ENCODE data around the gene CRB1.

Gene CRB1

GRCh38 chr1:197330213-197330612, 62.2 kb downstream of the CRB1 start:
- H2AFZ ChIP-seq (ENCODE audit: insufficient read depth, low read length, poor library complexity), result no peak overlapping the region
- H3K14ac ChIP-seq (ENCODE audit: low read length), result no peak overlapping the region
- H3K27me3 ChIP-seq (ENCODE audit: insufficient read depth, low read length), result no peaks in the 10 kb centered on the region
- no peak for DNase-seq
- H2AK5ac ChIP-seq (ENCODE audit: low read length), result no peak overlapping the region
- no peak overlapping the region for H4K91ac ChIP-seq (ENCODE audit: low read depth, low read length)
- no peaks in the 10 kb centered on the region for H3K36me3 ChIP-seq (ENCODE audit: control insufficient read depth in 1 of 2, insufficient read depth in 2 of 2, low read length in 2 of 2)
- H2BK12ac ChIP-seq (ENCODE audit: low read length), result no peak overlapping the region
- WGBS (ENCODE audit: extremely low coverage, insufficient coverage, insufficient read length), result no CpG with 5 or more reads among the region's 4 CpGs
- no peak overlapping the region for H4K8ac ChIP-seq (ENCODE audit: low read depth, low read length)
- H3K79me2 ChIP-seq (ENCODE audit: control insufficient read depth, insufficient read depth, low read length, poor library complexity), result no peaks in the 10 kb centered on the region
- H3K4me3 ChIP-seq (ENCODE audit: low read depth, low read length), result no peak overlapping the region
- no peak overlapping the region for H4K12ac ChIP-seq (ENCODE audit: low read depth, low read length)
- no peak overlapping the region for H3K4ac ChIP-seq (ENCODE audit: low read depth, low read length)
- H3K23ac ChIP-seq (ENCODE audit: low read length), result no peak overlapping the region
- H3K4me1 ChIP-seq (ENCODE audit: control insufficient read depth in 1 of 2, insufficient read depth in 2 of 2, low read length in 2 of 2), result no peaks in the 10 kb centered on the region
- no peak overlapping the region for H2BK120ac ChIP-seq (ENCODE audit: insufficient read depth, low read length, poor library complexity)
- H3K9me3 ChIP-seq (ENCODE audit: insufficient read depth, low read depth, low read length), result no peaks in the 10 kb centered on the region
- H3K9ac ChIP-seq (ENCODE audit: low read length), result no peak overlapping the region
- H3K27ac ChIP-seq (ENCODE audit: low read depth, low read length), result no peak overlapping the region
- H3K18ac ChIP-seq (ENCODE audit: low read length), result no peak overlapping the region
- no peaks in the 10 kb centered on the region for H3K79me1 ChIP-seq (ENCODE audit: low read length)
- no peak overlapping the region for H3K4me2 ChIP-seq (ENCODE audit: low read length)
- H2BK5ac ChIP-seq (ENCODE audit: low read depth, low read length, poor library complexity), result no peak overlapping the region

DNA sequence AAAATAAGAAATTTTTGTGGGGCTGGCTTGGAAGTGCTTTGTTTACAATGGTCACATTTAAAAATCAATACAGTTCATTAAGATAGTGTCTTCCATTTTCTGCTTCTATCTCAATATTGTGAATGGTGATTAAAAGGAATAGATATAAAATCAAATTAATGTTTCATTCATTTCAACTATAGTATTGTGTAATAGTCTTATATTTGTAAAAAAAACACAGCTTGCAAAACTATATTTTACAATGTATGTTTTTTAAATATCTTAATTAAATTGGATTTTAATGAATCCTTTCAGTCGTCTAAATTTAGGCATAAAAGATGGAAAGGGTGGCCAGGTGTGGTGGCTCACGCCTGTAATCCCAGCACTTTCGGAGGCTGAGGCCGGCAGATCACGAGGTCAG, 63.5 kb downstream of the CRB1 start:
- Histone ChIP-seq H3K4me3 (ENCODE audit: low read depth, low read length) (no peak overlapping the region), H3K27ac (ENCODE audit: low read depth, low read length) (no peak overlapping the region), H3K4ac (ENCODE audit: low read depth, low read length) (no peak overlapping the region), H2AK5ac (ENCODE audit: low read length) (no peak overlapping the region), H2AFZ (ENCODE audit: insufficient read depth, low read length, poor library complexity) (no peak overlapping the region), H3K9ac (ENCODE audit: low read length) (no peak overlapping the region), H2BK120ac (ENCODE audit: insufficient read depth, low read length, poor library complexity) (no peak overlapping the region), H3K4me1 (ENCODE audit: control insufficient read depth in 1 of 2, insufficient read depth in 2 of 2, low read length in 2 of 2) (no peaks in the 10 kb centered on the region), H3K79me1 (ENCODE audit: low read length) (no peaks in the 10 kb centered on the region), H3K23ac (ENCODE audit: low read length) (no peak overlapping the region), H3K27me3 (ENCODE audit: insufficient read depth, low read length) (no peaks in the 10 kb centered on the region), H3K9me3 (ENCODE audit: insufficient read depth, low read depth, low read length) (no peaks in the 10 kb centered on the region), H3K36me3 (ENCODE audit: control insufficient read depth in 1 of 2, insufficient read depth in 2 of 2, low read length in 2 of 2) (no peaks in the 10 kb centered on the region), H2BK5ac (ENCODE audit: low read depth, low read length, poor library complexity) (no peak overlapping the region), H3K4me2 (ENCODE audit: low read length) (no peak overlapping the region), H3K14ac (ENCODE audit: low read length) (no peak overlapping the region), H4K12ac (ENCODE audit: low read depth, low read length) (no peak overlapping the region), H3K79me2 (ENCODE audit: control insufficient read depth, insufficient read depth, low read length, poor library complexity) (no peaks in the 10 kb centered on the region), H4K8ac (ENCODE audit: low read depth, low read length) (no peak overlapping the region), H3K18ac (ENCODE audit: low read length) (no peak overlapping the region), H4K91ac (ENCODE audit: low read depth, low read length) (no peak overlapping the region), H2BK12ac (ENCODE audit: low read length) (no peak overlapping the region)
- WGBS (ENCODE audit: extremely low coverage, insufficient coverage, insufficient read length), result no CpG with 5 or more reads among the region's 5 CpGs
- no peak for DNase-seq

DNA sequence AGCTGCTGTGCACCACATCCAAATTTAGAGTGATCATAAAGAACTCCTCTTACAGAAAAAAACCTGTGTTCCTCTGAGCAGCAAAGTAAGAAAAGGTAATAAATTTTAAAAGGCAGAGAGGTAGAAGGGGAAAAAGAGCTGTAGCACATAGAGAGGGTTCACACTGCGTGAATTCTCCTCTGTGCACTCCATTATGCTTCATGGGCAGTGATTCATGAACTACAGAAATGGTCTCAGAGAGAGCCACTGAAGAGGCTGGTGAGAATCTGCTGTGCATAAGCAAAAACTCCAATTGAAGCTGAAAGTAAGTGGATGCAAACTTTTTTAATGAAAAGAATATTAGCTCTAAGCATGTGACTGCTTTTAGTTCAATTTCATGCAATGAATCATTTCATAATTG, 65.0 kb downstream of the CRB1 start:
- Histone ChIP-seq H3K79me2 (ENCODE audit: control insufficient read depth, insufficient read depth, low read length, poor library complexity) (no peaks in the 10 kb centered on the region), H3K79me1 (ENCODE audit: low read length) (no peaks in the 10 kb centered on the region), H3K27ac (ENCODE audit: low read depth, low read length) (no peak overlapping the region), H2BK5ac (ENCODE audit: low read depth, low read length, poor library complexity) (no peak overlapping the region), H3K18ac (ENCODE audit: low read length) (no peak overlapping the region), H3K23ac (ENCODE audit: low read length) (no peak overlapping the region), H2BK12ac (ENCODE audit: low read length) (no peak overlapping the region), H3K36me3 (ENCODE audit: control insufficient read depth in 1 of 2, insufficient read depth in 2 of 2, low read length in 2 of 2) (no peaks in the 10 kb centered on the region), H2AK5ac (ENCODE audit: low read length) (no peak overlapping the region), H4K8ac (ENCODE audit: low read depth, low read length) (no peak overlapping the region), H2AFZ (ENCODE audit: insufficient read depth, low read length, poor library complexity) (no peak overlapping the region), H3K4ac (ENCODE audit: low read depth, low read length) (no peak overlapping the region), H3K4me3 (ENCODE audit: low read depth, low read length) (no peak overlapping the region), H4K91ac (ENCODE audit: low read depth, low read length) (no peak overlapping the region), H2BK120ac (ENCODE audit: insufficient read depth, low read length, poor library complexity) (no peak overlapping the region), H3K27me3 (ENCODE audit: insufficient read depth, low read length) (no peaks in the 10 kb centered on the region), H3K4me2 (ENCODE audit: low read length) (no peak overlapping the region), H3K9me3 (ENCODE audit: insufficient read depth, low read depth, low read length) (no peaks in the 10 kb centered on the region), H3K9ac (ENCODE audit: low read length) (no peak overlapping the region), H3K4me1 (ENCODE audit: control insufficient read depth in 1 of 2, insufficient read depth in 2 of 2, low read length in 2 of 2) (no peaks in the 10 kb centered on the region), H4K12ac (ENCODE audit: low read depth, low read length) (no peak overlapping the region), H3K14ac (ENCODE audit: low read length) (no peak overlapping the region)
- WGBS (ENCODE audit: extremely low coverage, insufficient coverage, insufficient read length), result no CpG with 5 or more reads among the region's 1 CpG
- no peak for DNase-seq

- no peaks in the 10 kb centered on the region for H3K79me2 ChIP-seq (ENCODE audit: control insufficient read depth, insufficient read depth, low read length, poor library complexity)
- no peak overlapping the region for H3K4me2 ChIP-seq (ENCODE audit: low read length)
- no peak overlapping the region for H3K14ac ChIP-seq (ENCODE audit: low read length)
- H3K79me1 ChIP-seq (ENCODE audit: low read length), result no peaks in the 10 kb centered on the region
- H3K27ac ChIP-seq (ENCODE audit: low read depth, low read length), result no peak overlapping the region
- no peaks in the 10 kb centered on the region for H3K27me3 ChIP-seq (ENCODE audit: insufficient read depth, low read length)
- H2BK5ac ChIP-seq (ENCODE audit: low read depth, low read length, poor library complexity), result no peak overlapping the region
- H4K8ac ChIP-seq (ENCODE audit: low read depth, low read length), result no peak overlapping the region
- H3K36me3 ChIP-seq (ENCODE audit: control insufficient read depth in 1 of 2, insufficient read depth in 2 of 2, low read length in 2 of 2), result no peaks in the 10 kb centered on the region
- H2AK5ac ChIP-seq (ENCODE audit: low read length), result no peak overlapping the region
- no CpG with 5 or more reads among the region's 2 CpGs for WGBS (ENCODE audit: extremely low coverage, insufficient coverage, insufficient read length)
- no peak overlapping the region for H3K9ac ChIP-seq (ENCODE audit: low read length)
- H3K18ac ChIP-seq (ENCODE audit: low read length), result no peak overlapping the region
- H3K4me3 ChIP-seq (ENCODE audit: low read depth, low read length), result no peak overlapping the region
- H3K23ac ChIP-seq (ENCODE audit: low read length), result no peak overlapping the region
- H3K9me3 ChIP-seq (ENCODE audit: insufficient read depth, low read depth, low read length), result no peaks in the 10 kb centered on the region
- H3K4ac ChIP-seq (ENCODE audit: low read depth, low read length), result no peak overlapping the region
- no peak overlapping the region for H2AFZ ChIP-seq (ENCODE audit: insufficient read depth, low read length, poor library complexity)
- no peak overlapping the region for H2BK12ac ChIP-seq (ENCODE audit: low read length)
- H4K12ac ChIP-seq (ENCODE audit: low read depth, low read length), result no peak overlapping the region
- no peak overlapping the region for H2BK120ac ChIP-seq (ENCODE audit: insufficient read depth, low read length, poor library complexity)
- no peak overlapping the region for H4K91ac ChIP-seq (ENCODE audit: low read depth, low read length)
- no peak for DNase-seq
- no peaks in the 10 kb centered on the region for H3K4me1 ChIP-seq (ENCODE audit: control insufficient read depth in 1 of 2, insufficient read depth in 2 of 2, low read length in 2 of 2)
Observed at GRCh38 chr1:197336571-197336970, 68.5 kb downstream of the CRB1 start.
